ENCODE data around the gene OMG.
"Not testable (repeated sequence)": the region's sequence is repeated elsewhere in the genome, so short reads cannot be mapped to it uniquely, and the experiment has no call there.

GRCh38 chr17:31287932-31288331, 9.1 kb downstream of the OMG start:
- TF ChIP-seq POLR2AphosphoS5 (IDR thresholded peaks at IDR 0.05; ENCODE audit: borderline replicate concordance, low read depth, low read length); EZH2 (IDR thresholded peaks at IDR 0.05): not testable (repeated sequence)
